Measurements from ENCODE around the gene STXBP5. TPM values are rescaled to one million over a fixed set of nuclear protein-coding genes. Genes with fewer than 3 reads are reported as not detected.

The STXBP5 gene
- total RNA-seq, 2 experiments from 2014 or later, result 21.0 to 22.5 TPM

GRCh38 chr6:147217840-147218404, 13.7 kb downstream of the STXBP5 start:
- H3K4me1 ChIP-seq (ENCODE audit: insufficient read depth, low read length), result no peaks in the 10 kb centered on the region
- Mint-ChIP-seq H3K4me1 (ENCODE audit: low read depth) (peaks cover 58% of the 10 kb centered on the region), H3K27me3 (no peaks in the 10 kb centered on the region), H3K27ac (no peak overlapping the region), H3K9me3 (no peaks in the 10 kb centered on the region), H3K4me3 (no peak overlapping the region), H3K36me3 (ENCODE audit: low read depth) (peaks cover 36% of the 10 kb centered on the region)
- no peak for ATAC-seq (ENCODE audit: poor library complexity)
- TF ChIP-seq CTCF (IDR thresholded peaks at IDR 0.05), result no peak
- no peak overlapping the region for H3K27ac ChIP-seq (ENCODE audit: low read depth in 1 of 2, low read length in 2 of 2)
- H3K36me3 ChIP-seq (ENCODE audit: insufficient read depth, low read length), result no peaks in the 10 kb centered on the region
- POLR2A ChIA-PET, result no interaction called here
- no peaks in the 10 kb centered on the region for H3K9me3 ChIP-seq (ENCODE audit: control insufficient read depth in 1 of 2, insufficient read depth in 1 of 2, low read length in 2 of 2)
- H3K27me3 ChIP-seq (ENCODE audit: control insufficient read depth in 1 of 2, insufficient read depth in 2 of 2, low read length in 2 of 2), result no peaks in the 10 kb centered on the region
- DNase-seq, result no peak
- intact Hi-C loops (cut with DNase I, micrococcal nuclease), result no loop called here
- CTCF ChIA-PET, result no interaction called here
- no peak overlapping the region for H3K4me3 ChIP-seq (ENCODE audit: low read length)

GRCh38 chr6:147218797-147219196, 14.6 kb downstream of the STXBP5 start:
- Mint-ChIP-seq H3K36me3 (ENCODE audit: low read depth) (peaks cover 43% of the 10 kb centered on the region), H3K4me1 (ENCODE audit: low read depth) (peaks cover 55% of the 10 kb centered on the region), H3K4me3 (no peak overlapping the region), H3K27ac (no peak overlapping the region), H3K9me3 (no peaks in the 10 kb centered on the region), H3K27me3 (no peaks in the 10 kb centered on the region)
- POLR2A ChIA-PET, result interaction anchor here (0.7 kb wide), 1 partner anchor 14 kb away, joined by 3 read pairs; the partner anchor contains the start of gene STXBP5
- Histone ChIP-seq H3K27ac (ENCODE audit: low read depth in 1 of 2, low read length in 2 of 2) (no peak overlapping the region), H3K36me3 (ENCODE audit: insufficient read depth, low read length) (no peaks in the 10 kb centered on the region), H3K27me3 (ENCODE audit: control insufficient read depth in 1 of 2, insufficient read depth in 2 of 2, low read length in 2 of 2) (no peaks in the 10 kb centered on the region), H3K4me3 (ENCODE audit: low read length) (no peak overlapping the region), H3K9me3 (ENCODE audit: control insufficient read depth in 1 of 2, insufficient read depth in 1 of 2, low read length in 2 of 2) (no peaks in the 10 kb centered on the region), H3K4me1 (ENCODE audit: insufficient read depth, low read length) (no peaks in the 10 kb centered on the region)
- TF ChIP-seq CTCF (IDR thresholded peaks at IDR 0.05), result no peak
- intact Hi-C loops (cut with DNase I, micrococcal nuclease), result no loop called here
- ATAC-seq (ENCODE audit: poor library complexity), result no peak
- no peak for DNase-seq
- CTCF ChIA-PET, result no interaction called here

- Histone ChIP-seq H3K27ac (ENCODE audit: low read depth in 1 of 2, low read length in 2 of 2) (no peak overlapping the region), H3K4me3 (ENCODE audit: low read length) (no peak overlapping the region), H3K4me1 (ENCODE audit: insufficient read depth, low read length) (no peaks in the 10 kb centered on the region), H3K27me3 (ENCODE audit: control insufficient read depth in 1 of 2, insufficient read depth in 2 of 2, low read length in 2 of 2) (no peaks in the 10 kb centered on the region), H3K9me3 (ENCODE audit: control insufficient read depth in 1 of 2, insufficient read depth in 1 of 2, low read length in 2 of 2) (no peaks in the 10 kb centered on the region), H3K36me3 (ENCODE audit: insufficient read depth, low read length) (no peaks in the 10 kb centered on the region)
- intact Hi-C loops (cut with DNase I, micrococcal nuclease), result no loop called here
- ATAC-seq (ENCODE audit: poor library complexity) (no peak), DNase-seq (no peak)
- POLR2A ChIA-PET, result no interaction called here
- Mint-ChIP-seq H3K36me3 (ENCODE audit: low read depth) (peaks cover 45% of the 10 kb centered on the region), H3K4me1 (ENCODE audit: low read depth) (peaks cover 52% of the 10 kb centered on the region), H3K9me3 (no peaks in the 10 kb centered on the region), H3K27me3 (no peaks in the 10 kb centered on the region), H3K4me3 (no peak overlapping the region), H3K27ac (no peak overlapping the region)
- TF ChIP-seq CTCF (IDR thresholded peaks at IDR 0.05), result no peak
- CTCF ChIA-PET, result no interaction called here
These were observed 15.2 kb downstream of the STXBP5 start for GRCh38 chr6:147219463-147219862.
